GM12878 (cell line): ENCODE data around the gene BOD1L1. TPM values are rescaled to one million over a fixed set of nuclear protein-coding genes. Genes with fewer than 3 reads are reported as not detected.

Experiments used
- ATF2 ChIP-seq: IDR thresholded peaks from 2 replicates; pipeline ENCODE4 v1.6.1; 2012; ENCODE audit warnings: low read length, inconsistent platforms
- CBFB ChIP-seq: IDR thresholded peaks from 2 replicates; pipeline ENCODE4 v1.6.1; 2016; ENCODE audit warnings: antibody characterized with exemption, low read depth
- GABPA ChIP-seq: IDR thresholded peaks from 2 replicates; pipeline ENCODE4 v1.6.1; 2014; ENCODE audit warnings: antibody characterized with exemption, low read depth, mild to moderate bottlenecking, inconsistent platforms
- HDAC6 ChIP-seq: fragments of 200-600 bp; sonication (generic); IDR thresholded peaks from one replicate; pipeline ENCODE4 v1.8.0; 2017; ENCODE audit warnings: antibody characterized with exemption; ENCODE audit not compliant: unreplicated experiment
- IKZF1 ChIP-seq: fragments of 450-650 bp; conservative IDR thresholded peaks from 2 replicates; pipeline ENCODE4 v1.6.1; 2017; ENCODE audit warnings: antibody characterized with exemption, mild to moderate bottlenecking
- MTA3 ChIP-seq: IDR thresholded peaks from 2 replicates; pipeline ENCODE4 v1.6.1; 2012; ENCODE audit warnings: low read length, inconsistent platforms, borderline replicate concordance
- PBX3 ChIP-seq: IDR thresholded peaks from 2 replicates; pipeline ENCODE4 v1.6.1; 2011; ENCODE audit warnings: mild to moderate bottlenecking, low read depth, low read length, moderate library complexity; ENCODE audit not compliant: insufficient replicate concordance
- SMAD1 ChIP-seq: fragments of 450-650 bp; IDR thresholded peaks from 2 replicates; pipeline ENCODE4 v1.6.1; 2018; ENCODE audit warnings: mild to moderate bottlenecking, low read depth; ENCODE audit not compliant: partially characterized antibody
- ZBTB40 ChIP-seq: fragments of 450-650 bp; IDR thresholded peaks from 2 replicates; pipeline ENCODE4 v1.6.1; 2016; ENCODE audit warnings: mild to moderate bottlenecking, moderate library complexity, borderline replicate concordance
- ZNF384 ChIP-seq: IDR thresholded peaks from 2 replicates; pipeline ENCODE4 v1.6.1; 2012; ENCODE audit warnings: low read depth, mild to moderate bottlenecking, low read length, improper control_type of control experiment, borderline replicate concordance
- ZSCAN29 ChIP-seq: fragments of 450-650 bp; IDR thresholded peaks from 2 replicates; pipeline ENCODE4 v1.6.1; 2017; ENCODE audit warnings: mild to moderate bottlenecking, moderate library complexity
- polyA plus RNA-seq, 11 experiments: library from polyadenylated mRNA; depleted of rRNA in 4 of 11; unstranded in 6 of 11; stranded (reverse) in 5 of 11; fragments of >200 nt; fragmentation: Nextera tagmentation in 4 of 11; fragmentation: Illumina TruSeq in 1 of 11; extraction: Ambion mirVana in 4 of 11; extraction: Trizol in 1 of 11; gene quantifications; 1 replicate in 1 of 11; 2 replicates in 10 of 11; pipeline versions ENCODE4 v1.2.1 to v1.2.3, GENCODE V29; 2011 to 2016; ENCODE audit warnings: inconsistent platforms in 2 of 11, missing spikeins in 2 of 11, low read depth in 1 of 11
- total RNA-seq, 4 experiments: library from RNA; depleted of rRNA in 3 of 4; stranded (reverse); fragments of >200 nt in 3 of 4; fragmentation: Illumina TruSeq in 1 of 4; extraction: Trizol in 1 of 4; gene quantifications; 2 replicates each; pipeline versions ENCODE4 v1.2.1 to v1.2.3, GENCODE V29; 2013 to 2021
- TF ChIP-seq, protein P1 (sequence below): fragments of 450-650 bp; formaldehyde crosslinking; IDR thresholded peaks from 2 replicates; pipeline ENCODE4 v1.4.0; 2022; ENCODE audit warnings: mild to moderate bottlenecking, moderate library complexity
- TF ChIP-seq, protein P2 (sequence below): fragments of 450-650 bp; IDR thresholded peaks from 2 replicates; pipeline ENCODE4 v1.6.1; 2017; ENCODE audit warnings: mild to moderate bottlenecking, moderate library complexity
- TF ChIP-seq, protein P3 (sequence below): IDR thresholded peaks from 2 replicates; pipeline ENCODE4 v1.6.1; 2012; ENCODE audit warnings: low read depth, low read length, improper control_type of control experiment

Gene BOD1L1
- total and polyA plus RNA-seq, 10 of the 15 experiments (the other 5 are each of a cell fraction or from before 2014, with no cell fraction given) = 6.8 to 41.6 (median 24.3) TPM

- TF ChIP-seq, protein P1, sequence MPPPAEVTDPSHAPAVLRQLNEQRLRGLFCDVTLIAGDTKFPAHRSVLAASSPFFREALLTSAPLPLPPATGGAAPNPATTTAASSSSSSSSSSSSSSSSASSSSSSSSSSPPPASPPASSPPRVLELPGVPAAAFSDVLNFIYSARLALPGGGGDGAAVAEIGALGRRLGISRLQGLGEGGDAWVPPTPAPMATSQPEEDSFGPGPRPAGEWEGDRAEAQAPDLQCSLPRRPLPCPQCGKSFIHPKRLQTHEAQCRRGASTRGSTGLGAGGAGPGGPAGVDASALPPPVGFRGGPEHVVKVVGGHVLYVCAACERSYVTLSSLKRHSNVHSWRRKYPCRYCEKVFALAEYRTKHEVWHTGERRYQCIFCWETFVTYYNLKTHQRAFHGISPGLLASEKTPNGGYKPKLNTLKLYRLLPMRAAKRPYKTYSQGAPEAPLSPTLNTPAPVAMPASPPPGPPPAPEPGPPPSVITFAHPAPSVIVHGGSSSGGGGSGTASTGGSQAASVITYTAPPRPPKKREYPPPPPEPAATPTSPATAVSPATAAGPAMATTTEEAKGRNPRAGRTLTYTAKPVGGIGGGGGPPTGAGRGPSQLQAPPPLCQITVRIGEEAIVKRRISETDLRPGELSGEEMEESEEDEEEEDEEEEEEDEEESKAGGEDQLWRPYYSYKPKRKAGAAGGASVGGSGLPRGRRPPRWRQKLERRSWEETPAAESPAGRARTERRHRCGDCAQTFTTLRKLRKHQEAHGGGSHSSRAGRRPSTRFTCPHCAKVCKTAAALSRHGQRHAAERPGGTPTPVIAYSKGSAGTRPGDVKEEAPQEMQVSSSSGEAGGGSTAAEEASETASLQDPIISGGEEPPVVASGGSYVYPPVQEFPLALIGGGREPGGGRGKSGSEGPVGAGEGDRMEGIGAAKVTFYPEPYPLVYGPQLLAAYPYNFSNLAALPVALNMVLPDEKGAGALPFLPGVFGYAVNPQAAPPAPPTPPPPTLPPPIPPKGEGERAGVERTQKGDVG (CRISPR knock-in tag) = no peak
- TF ChIP-seq MTA3 = no peak
- no peak for TF ChIP-seq ZSCAN29
- TF ChIP-seq ATF2 = no peak
- no peak for TF ChIP-seq HDAC6
- TF ChIP-seq, protein P2, sequence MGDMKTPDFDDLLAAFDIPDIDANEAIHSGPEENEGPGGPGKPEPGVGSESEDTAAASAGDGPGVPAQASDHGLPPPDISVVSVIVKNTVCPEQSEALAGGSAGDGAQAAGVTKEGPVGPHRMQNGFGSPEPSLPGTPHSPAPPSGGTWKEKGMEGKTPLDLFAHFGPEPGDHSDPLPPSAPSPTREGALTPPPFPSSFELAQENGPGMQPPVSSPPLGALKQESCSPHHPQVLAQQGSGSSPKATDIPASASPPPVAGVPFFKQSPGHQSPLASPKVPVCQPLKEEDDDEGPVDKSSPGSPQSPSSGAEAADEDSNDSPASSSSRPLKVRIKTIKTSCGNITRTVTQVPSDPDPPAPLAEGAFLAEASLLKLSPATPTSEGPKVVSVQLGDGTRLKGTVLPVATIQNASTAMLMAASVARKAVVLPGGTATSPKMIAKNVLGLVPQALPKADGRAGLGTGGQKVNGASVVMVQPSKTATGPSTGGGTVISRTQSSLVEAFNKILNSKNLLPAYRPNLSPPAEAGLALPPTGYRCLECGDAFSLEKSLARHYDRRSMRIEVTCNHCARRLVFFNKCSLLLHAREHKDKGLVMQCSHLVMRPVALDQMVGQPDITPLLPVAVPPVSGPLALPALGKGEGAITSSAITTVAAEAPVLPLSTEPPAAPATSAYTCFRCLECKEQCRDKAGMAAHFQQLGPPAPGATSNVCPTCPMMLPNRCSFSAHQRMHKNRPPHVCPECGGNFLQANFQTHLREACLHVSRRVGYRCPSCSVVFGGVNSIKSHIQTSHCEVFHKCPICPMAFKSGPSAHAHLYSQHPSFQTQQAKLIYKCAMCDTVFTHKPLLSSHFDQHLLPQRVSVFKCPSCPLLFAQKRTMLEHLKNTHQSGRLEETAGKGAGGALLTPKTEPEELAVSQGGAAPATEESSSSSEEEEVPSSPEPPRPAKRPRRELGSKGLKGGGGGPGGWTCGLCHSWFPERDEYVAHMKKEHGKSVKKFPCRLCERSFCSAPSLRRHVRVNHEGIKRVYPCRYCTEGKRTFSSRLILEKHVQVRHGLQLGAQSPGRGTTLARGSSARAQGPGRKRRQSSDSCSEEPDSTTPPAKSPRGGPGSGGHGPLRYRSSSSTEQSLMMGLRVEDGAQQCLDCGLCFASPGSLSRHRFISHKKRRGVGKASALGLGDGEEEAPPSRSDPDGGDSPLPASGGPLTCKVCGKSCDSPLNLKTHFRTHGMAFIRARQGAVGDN = peak; percentile 93; the same call in 1 of the 2 replicates
- peak; percentile 91 for TF ChIP-seq ZBTB40
- no peak for TF ChIP-seq PBX3
- TF ChIP-seq ZNF384 = no peak
- no peak for TF ChIP-seq SMAD1
- peak; percentile 98 for TF ChIP-seq IKZF1
- TF ChIP-seq CBFB = peak; percentile 78
- TF ChIP-seq GABPA = peak; percentile 96
- TF ChIP-seq, protein P3, sequence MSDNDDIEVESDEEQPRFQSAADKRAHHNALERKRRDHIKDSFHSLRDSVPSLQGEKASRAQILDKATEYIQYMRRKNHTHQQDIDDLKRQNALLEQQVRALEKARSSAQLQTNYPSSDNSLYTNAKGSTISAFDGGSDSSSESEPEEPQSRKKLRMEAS = 0 out of 2 replicates have a peak, but pooled peaks have one; percentile 34
Observed at GRCh38 chr4:13627606-13628311, at the start of gene BOD1L1 (continued).
